ENCODE measurements around the gene PRSS48.
"Not testable (repeated sequence)": the region's sequence is repeated elsewhere in the genome, so short reads cannot be mapped to it uniquely, and the experiment has no call there.

The PRSS48 gene

GRCh38 chr4:151316645-151317044, 39.7 kb downstream of the PRSS48 start:
- no peak for DNase-seq (ENCODE audit: low read depth)
- no peak for TF ChIP-seq CTCF (IDR thresholded peaks at IDR 0.05; ENCODE audit: control insufficient read depth, extremely low read depth, insufficient read depth)
- no peak overlapping the region for H3K4me3 ChIP-seq (ENCODE audit: low read depth, low read length)

- no peak overlapping the region for H3K4me3 ChIP-seq (ENCODE audit: low read depth, low read length)
- DNase-seq (ENCODE audit: low read depth), result no peak
- TF ChIP-seq CTCF (IDR thresholded peaks at IDR 0.05; ENCODE audit: control insufficient read depth, extremely low read depth, insufficient read depth), result no peak
These were observed 41.5 kb downstream of the PRSS48 start for GRCh38 chr4:151318307-151319006.

- no peak for TF ChIP-seq CTCF (IDR thresholded peaks at IDR 0.05; ENCODE audit: control insufficient read depth, extremely low read depth, insufficient read depth)
- no peak overlapping the region for H3K4me3 ChIP-seq (ENCODE audit: low read depth, low read length)
- no peak for DNase-seq (ENCODE audit: low read depth)
These were observed 42.5 kb downstream of the PRSS48 start for GRCh38 chr4:151319490-151319889.

- DNase-seq (ENCODE audit: low read depth), result no peak
- TF ChIP-seq CTCF (IDR thresholded peaks at IDR 0.05; ENCODE audit: control insufficient read depth, extremely low read depth, insufficient read depth), result no peak
- H3K4me3 ChIP-seq (ENCODE audit: low read depth, low read length), result no peak overlapping the region
These were observed 44.6 kb downstream of the PRSS48 start for GRCh38 chr4:151321586-151321985.

GRCh38 chr4:151322161-151322560, 45.2 kb downstream of the PRSS48 start:
- DNase-seq (ENCODE audit: low read depth); H3K4me3 ChIP-seq (ENCODE audit: low read depth, low read length): not testable (repeated sequence)

GRCh38 chr4:151322570-151322969, 45.6 kb downstream of the PRSS48 start:
- DNase-seq (ENCODE audit: low read depth), result no peak
- H3K4me3 ChIP-seq (ENCODE audit: low read depth, low read length), result no peak overlapping the region
- no peak for TF ChIP-seq CTCF (IDR thresholded peaks at IDR 0.05; ENCODE audit: control insufficient read depth, extremely low read depth, insufficient read depth)

GRCh38 chr4:151323667-151324066, 46.7 kb downstream of the PRSS48 start:
- TF ChIP-seq CTCF (IDR thresholded peaks at IDR 0.05; ENCODE audit: control insufficient read depth, extremely low read depth, insufficient read depth), result no peak
- H3K4me3 ChIP-seq (ENCODE audit: low read depth, low read length), result peak overlapping the region; percentile 75
- DNase-seq (ENCODE audit: low read depth), result no peak
